ENCODE data around the gene LRRC8A. TPM values are rescaled to one million over a fixed set of nuclear protein-coding genes. Genes with fewer than 3 reads are reported as not detected.

Gene LRRC8A
- total RNA-seq, 1 donor from 2014 or later, result 49.7 TPM

GRCh38 chr9:128884164-128884563 is 2.2 kb downstream of the LRRC8A start:
- DNase-seq (ENCODE audit: low read depth, low spot score), result no peak
- H3K4me1 Mint-ChIP-seq, result peaks cover 38% of the 10 kb centered on the region
- no peak overlapping the region for H3K27ac Mint-ChIP-seq (ENCODE audit: unreplicated experiment)
- H3K36me3 Mint-ChIP-seq (ENCODE audit: low read depth), result no peaks in the 10 kb centered on the region
- H3K27me3 Mint-ChIP-seq (ENCODE audit: low read depth), result no peaks in the 10 kb centered on the region
- TF ChIP-seq CTCF (conservative IDR thresholded peaks at IDR 0.05), result no peak
- peak overlapping the region; percentile 98 for H3K4me3 Mint-ChIP-seq
- H3K9me3 Mint-ChIP-seq, result no peaks in the 10 kb centered on the region

- H3K36me3 Mint-ChIP-seq (ENCODE audit: low read depth), result no peaks in the 10 kb centered on the region
- H3K27ac Mint-ChIP-seq (ENCODE audit: unreplicated experiment), result no peak overlapping the region
- peak overlapping the region; percentile 98 for H3K4me3 Mint-ChIP-seq
- H3K4me1 Mint-ChIP-seq, result peaks cover 38% of the 10 kb centered on the region
- no peak for DNase-seq (ENCODE audit: low read depth, low spot score)
- no peaks in the 10 kb centered on the region for H3K27me3 Mint-ChIP-seq (ENCODE audit: low read depth)
- TF ChIP-seq CTCF (conservative IDR thresholded peaks at IDR 0.05), result no peak
- no peaks in the 10 kb centered on the region for H3K9me3 Mint-ChIP-seq
Observed at GRCh38 chr9:128885376-128885775, 3.4 kb downstream of the LRRC8A start.

- no peak for TF ChIP-seq CTCF (conservative IDR thresholded peaks at IDR 0.05)
- Mint-ChIP-seq H3K27me3 (ENCODE audit: low read depth) (no peaks in the 10 kb centered on the region), H3K27ac (ENCODE audit: unreplicated experiment) (no peak overlapping the region), H3K4me3 (peak overlapping the region; percentile 59), H3K9me3 (no peaks in the 10 kb centered on the region), H3K4me1 (peaks cover 35% of the 10 kb centered on the region), H3K36me3 (ENCODE audit: low read depth) (no peaks in the 10 kb centered on the region)
- no peak for DNase-seq (ENCODE audit: low read depth, low spot score)
Observed at GRCh38 chr9:128885798-128886197, 3.9 kb downstream of the LRRC8A start.

GRCh38 chr9:128886211-128886891 is 4.4 kb downstream of the LRRC8A start:
- Mint-ChIP-seq H3K4me1 (peaks cover 30% of the 10 kb centered on the region), H3K9me3 (no peaks in the 10 kb centered on the region), H3K27me3 (ENCODE audit: low read depth) (no peaks in the 10 kb centered on the region), H3K36me3 (ENCODE audit: low read depth) (no peaks in the 10 kb centered on the region), H3K27ac (ENCODE audit: unreplicated experiment) (no peak overlapping the region), H3K4me3 (peak overlapping the region; percentile 59)
- no peak for TF ChIP-seq CTCF (conservative IDR thresholded peaks at IDR 0.05)
- DNase-seq (ENCODE audit: low read depth, low spot score), result no peak

GRCh38 chr9:128887049-128887448 is 5.1 kb downstream of the LRRC8A start:
- no peak overlapping the region for H3K4me3 Mint-ChIP-seq
- no peak for TF ChIP-seq CTCF (conservative IDR thresholded peaks at IDR 0.05)
- DNase-seq (ENCODE audit: low read depth, low spot score), result no peak
- no peaks in the 10 kb centered on the region for H3K36me3 Mint-ChIP-seq (ENCODE audit: low read depth)
- H3K27me3 Mint-ChIP-seq (ENCODE audit: low read depth), result no peaks in the 10 kb centered on the region
- H3K9me3 Mint-ChIP-seq, result no peaks in the 10 kb centered on the region
- H3K27ac Mint-ChIP-seq (ENCODE audit: unreplicated experiment), result no peak overlapping the region
- H3K4me1 Mint-ChIP-seq, result peaks cover 23% of the 10 kb centered on the region

All from neural crest cell (in vitro differentiated cells).